HepG2 (cell line): ENCODE measurements around the gene KIAA1958. TPM values are rescaled to one million over a fixed set of nuclear protein-coding genes. Genes with fewer than 3 reads are reported as not detected.

Experiments used
- ATF1 ChIP-seq: IDR thresholded peaks from 2 replicates; pipeline ENCODE4 v1.6.1; 2016; ENCODE audit warnings: mild to moderate bottlenecking, control low read depth
- DZIP1 ChIP-seq: sonication (generic); formaldehyde crosslinking; IDR thresholded peaks from 2 replicates; pipeline ENCODE4 v1.5.0; 2020; ENCODE audit warnings: mild to moderate bottlenecking, missing genetic modification reagents
- FOXO1 ChIP-seq: sonication (generic); formaldehyde crosslinking; IDR thresholded peaks from 2 replicates; pipeline ENCODE4 v1.4.0; 2020; ENCODE audit warnings: missing genetic modification reagents
- IRF1 ChIP-seq: sonication (generic); formaldehyde crosslinking; IDR thresholded peaks from 2 replicates; pipeline ENCODE4 v1.4.0; 2020; ENCODE audit warnings: low read depth, mild to moderate bottlenecking, missing genetic modification reagents
- JARID2 ChIP-seq: sonication (generic); formaldehyde crosslinking; IDR thresholded peaks from 2 replicates; pipeline ENCODE4 v1.8.1; 2023; ENCODE audit warnings: missing genetic modification reagents, inconsistent platforms; ENCODE audit not compliant: insufficient replicate concordance
- PAWR ChIP-seq: sonication (generic); formaldehyde crosslinking; IDR thresholded peaks from 2 replicates; pipeline ENCODE4 v1.4.0; 2020; ENCODE audit warnings: missing genetic modification reagents, mild to moderate bottlenecking, borderline replicate concordance
- REST ChIP-seq, 2 experiments: IDR thresholded peaks; 2 replicates each; pipeline ENCODE4 v1.6.1; 2011 to 2012; ENCODE audit warnings: low read length in 2 of 2, borderline replicate concordance in 1 of 2, low read depth in 1 of 2, mild to moderate bottlenecking in 1 of 2, moderate library complexity in 1 of 2
- SOX5 ChIP-seq: IDR thresholded peaks from 2 replicates; pipeline ENCODE4 v1.6.1; 2016; ENCODE audit warnings: borderline replicate concordance
- SOX6 ChIP-seq, 2 experiments: fragments of 450-650 bp in 1 of 2; sonication (generic) in 1 of 2; formaldehyde crosslinking in 1 of 2; IDR thresholded peaks; 2 replicates each; pipeline versions ENCODE4 v1.4.0 to v1.6.1; 2017 to 2020; ENCODE audit warnings: antibody characterized with exemption in 1 of 2, mild to moderate bottlenecking in 1 of 2, missing genetic modification reagents in 1 of 2
- SP1 ChIP-seq, 2 experiments: fragments of 450-650 bp in 1 of 2; sonication (generic) in 1 of 2; formaldehyde crosslinking in 1 of 2; IDR thresholded peaks; 2 replicates each; pipeline versions ENCODE4 v1.4.0 to v1.6.1; 2016 to 2020; ENCODE audit warnings: missing genetic modification reagents in 1 of 2
- TAF1 ChIP-seq: sonication (generic); formaldehyde crosslinking; IDR thresholded peaks from 2 replicates; pipeline ENCODE4 v1.4.0; 2020; ENCODE audit warnings: missing genetic modification reagents
- TBX3 ChIP-seq: fragments of 450-650 bp; IDR thresholded peaks from 2 replicates; pipeline ENCODE4 v1.6.1; 2017; ENCODE audit warnings: antibody characterized with exemption, mild to moderate bottlenecking, inconsistent platforms, borderline replicate concordance
- THAP11 ChIP-seq: IDR thresholded peaks from 2 replicates; pipeline ENCODE4 v1.6.1; 2016; ENCODE audit warnings: missing biosample characterization, missing genetic modification reagents
- TMF1 ChIP-seq: sonication (generic); formaldehyde crosslinking; IDR thresholded peaks from 2 replicates; pipeline ENCODE4 v1.8.1; 2022; ENCODE audit warnings: low read depth, missing genetic modification reagents
- ZGPAT ChIP-seq: IDR thresholded peaks from 2 replicates; pipeline ENCODE4 v1.6.1; 2016; ENCODE audit warnings: mild to moderate bottlenecking
- ZKSCAN8 ChIP-seq: IDR thresholded peaks from 2 replicates; pipeline ENCODE4 v1.6.1; 2016; ENCODE audit warnings: borderline replicate concordance, missing genetic modification reagents, missing compliant biosample characterization
- ZNF101 ChIP-seq: sonication (generic); formaldehyde crosslinking; IDR thresholded peaks from 2 replicates; pipeline ENCODE4 v1.4.0; 2020; ENCODE audit warnings: mild to moderate bottlenecking, low read depth, missing genetic modification reagents, borderline replicate concordance
- ZNF446 ChIP-seq: sonication (generic); formaldehyde crosslinking; IDR thresholded peaks from 2 replicates; pipeline ENCODE4 v1.5.0; 2020; ENCODE audit warnings: mild to moderate bottlenecking, missing genetic modification reagents
- ZNF780A ChIP-seq: sonication (generic); formaldehyde crosslinking; IDR thresholded peaks from 2 replicates; pipeline ENCODE4 v1.8.0; 2022; ENCODE audit warnings: mild to moderate bottlenecking, missing genetic modification reagents, moderate library complexity
- ZSCAN31 ChIP-seq: sonication (generic); formaldehyde crosslinking; IDR thresholded peaks from 2 replicates; pipeline ENCODE4 v1.5.0; 2020; ENCODE audit warnings: low read depth, mild to moderate bottlenecking, missing genetic modification reagents
- polyA plus RNA-seq, 8 experiments: library from polyadenylated mRNA; depleted of rRNA in 3 of 8; stranded (reverse) in 7 of 8; unstranded in 1 of 8; fragments of >200 nt; fragmentation: Illumina TruSeq in 4 of 8; extraction: Trizol in 4 of 8; gene quantifications; 2 replicates each; pipeline versions ENCODE4 v1.2.1 to v1.2.3, GENCODE V29; 2011 to 2016; ENCODE audit warnings: low read depth in 4 of 8, missing spikeins in 1 of 8, mixed read lengths in 1 of 8; ENCODE audit not compliant: insufficient read depth in 1 of 8
- total RNA-seq, 5 experiments: library from RNA; depleted of rRNA; stranded (reverse); fragments of >200 nt; fragmentation: Illumina TruSeq; extraction: Trizol; gene quantifications; 2 replicates each; pipeline ENCODE4 v1.2.3, GENCODE V29; 2016; ENCODE audit warnings: low read depth in 1 of 5

KIAA1958 gene
- total and polyA plus RNA-seq, 2 of the 13 experiments (the other 11 are each of a cell fraction or from before 2014, with no cell fraction given) = 8.5 to 10.3 TPM

- TF ChIP-seq JARID2 (CRISPR knock-in tag) = peak; percentile 34
- TF ChIP-seq ZGPAT (CRISPR knock-in tag) = peak; percentile 92
- TF ChIP-seq DZIP1 = peak; percentile 90
- no peak; the same call in 1 of the 2 replicates for TF ChIP-seq ZSCAN31 (CRISPR knock-in tag)
- no peak for TF ChIP-seq ZNF780A (CRISPR knock-in tag)
- TF ChIP-seq ZNF101 = no peak
- peak; percentile 37; the same call in 1 of the 2 replicates for TF ChIP-seq TBX3
- TF ChIP-seq FOXO1 (CRISPR knock-in tag) = peak; percentile 69
- TF ChIP-seq PAWR = no peak
- TF ChIP-seq ATF1 (CRISPR knock-in tag) = no peak
- TF ChIP-seq ZNF446 (CRISPR knock-in tag) = peak; percentile 94
- peak; percentile 50; the same call in 1 of the 2 replicates for TF ChIP-seq ZKSCAN8 (CRISPR knock-in tag)
- peak; percentile 80 for TF ChIP-seq THAP11 (CRISPR knock-in tag)
- no peak for TF ChIP-seq TMF1 (CRISPR knock-in tag)
- peak; percentile 95 for TF ChIP-seq TAF1 (CRISPR knock-in tag)
- peak; percentile 60; the same call in 1 of the 2 replicates for TF ChIP-seq SOX5
- TF ChIP-seq SOX6 (IDR thresholded peaks at IDR 0.05) = no peak
- no peak; the same call in none of the 2 replicates for TF ChIP-seq SOX6 (CRISPR knock-in tag; IDR thresholded peaks at IDR 0.05)
- 0 out of 4 replicates have a peak, but pooled peaks of 1 of the 2 experiments have one; percentile 29 for TF ChIP-seq REST (IDR thresholded peaks at IDR 0.05; ENCODE audit: borderline replicate concordance in 1 of 2, low read depth in 1 of 2, low read length in 2 of 2)
- no peak for TF ChIP-seq SP1 (IDR thresholded peaks at IDR 0.05)
- TF ChIP-seq SP1 (CRISPR knock-in tag; IDR thresholded peaks at IDR 0.05) = peak; percentile 30; the same call in 1 of the 2 replicates
- no peak for TF ChIP-seq IRF1
These were observed at the start of gene KIAA1958 (continued) for GRCh38 chr9:112486221-112487007.
